Astrocyte (in vitro differentiated cells and primary cell): ENCODE results near the gene NDUFA9.

Experiments
- CTCF ChIP-seq: IDR thresholded peaks from 2 replicates; pipeline ENCODE4 v1.5.1; 2011; ENCODE audit warnings: low read depth, mild to moderate bottlenecking, inconsistent platforms, low read length, moderate library complexity; ENCODE audit not compliant: insufficient read depth
- EZH2 ChIP-seq: IDR thresholded peaks from 2 replicates; pipeline ENCODE4 v1.6.1; 2012; ENCODE audit warnings: mild to moderate bottlenecking, low read length, inconsistent platforms; ENCODE audit not compliant: insufficient read depth

GRCh38 chr12:4648104-4648500, 812 bp upstream of the NDUFA9 start:
- TF ChIP-seq CTCF (no peak), EZH2 (no peak)
